Measurements from ENCODE around the gene NHLH1.
A peak's percentile ranks its signal among the peaks of the same experiment; 100 is the strongest.
"Not testable (repeated sequence)": the region's sequence is repeated elsewhere in the genome, so short reads cannot be mapped to it uniquely, and the experiment has no call there.

The NHLH1 gene

GRCh38 chr1:160384812-160385211, 17.9 kb downstream of the NHLH1 start:
- DNase-seq: not testable (repeated sequence)

GRCh38 chr1:160388406-160388805, 21.5 kb downstream of the NHLH1 start:
- not testable (repeated sequence) for DNase-seq

- no peak for DNase-seq
Observed at GRCh38 chr1:160394673-160395072, 27.8 kb downstream of the NHLH1 start.

GRCh38 chr1:160397651-160398050, 30.8 kb downstream of the NHLH1 start:
- DNase-seq: no peak

- DNase-seq: no peak
Observed at GRCh38 chr1:160398823-160399222, 32.0 kb downstream of the NHLH1 start.

- no peak for DNase-seq
Observed at GRCh38 chr1:160399544-160400222, 32.8 kb downstream of the NHLH1 start.

- peak; percentile 12 for DNase-seq
Observed at GRCh38 chr1:160400223-160400645, 33.4 kb downstream of the NHLH1 start, which contains the start of gene VANGL2. Gene VANGL2 (plus strand): TSS chr1:160400564. CDS start chr1:160415838, 15,274 bp downstream.

GRCh38 chr1:160400646-160401486, 34.0 kb downstream of the NHLH1 start:
- DNase-seq: no peak

- DNase-seq: no peak
Observed at GRCh38 chr1:160401487-160401805, 34.6 kb downstream of the NHLH1 start.

GRCh38 chr1:160402001-160402795, 35.3 kb downstream of the NHLH1 start:
- DNase-seq: no peak

GRCh38 chr1:160403244-160403643, 36.4 kb downstream of the NHLH1 start:
- no peak for DNase-seq

- DNase-seq: no peak
Observed at GRCh38 chr1:160404094-160404493, 37.2 kb downstream of the NHLH1 start.

- DNase-seq: no peak
Observed at GRCh38 chr1:160405331-160405877, 38.5 kb downstream of the NHLH1 start.

- DNase-seq: no peak
Observed at GRCh38 chr1:160406131-160406968, 39.5 kb downstream of the NHLH1 start.

- no peak for DNase-seq
Observed at GRCh38 chr1:160407839-160408801, 41.2 kb downstream of the NHLH1 start.

GRCh38 chr1:160408864-160409263, 42.0 kb downstream of the NHLH1 start:
- DNase-seq: no peak

GRCh38 chr1:160409486-160409885, 42.6 kb downstream of the NHLH1 start:
- DNase-seq: no peak

GRCh38 chr1:160410406-160411005, 43.6 kb downstream of the NHLH1 start:
- DNase-seq: no peak

GRCh38 chr1:160411271-160412027, 44.6 kb downstream of the NHLH1 start:
- no peak for DNase-seq

GRCh38 chr1:160412028-160412362, 45.1 kb downstream of the NHLH1 start:
- no peak for DNase-seq

Measured in activated CD4-positive, alpha-beta T cell treated with anti-CD3 and anti-CD28 coated beads, Interleukin-2, amount 50 U/mL, for 16 hours (primary cell).